GM18868 (cell line): Measurements from ENCODE around the gene CEMIP.

Experiments used
- ATAC-seq: cut with Tn5 transposase; IDR thresholded peaks from one replicate; pipeline ENCODE4 v1.9.1; 2021; ENCODE audit warnings: mild to moderate bottlenecking, moderate library complexity; ENCODE audit not compliant: unreplicated experiment

CEMIP gene

DNA sequence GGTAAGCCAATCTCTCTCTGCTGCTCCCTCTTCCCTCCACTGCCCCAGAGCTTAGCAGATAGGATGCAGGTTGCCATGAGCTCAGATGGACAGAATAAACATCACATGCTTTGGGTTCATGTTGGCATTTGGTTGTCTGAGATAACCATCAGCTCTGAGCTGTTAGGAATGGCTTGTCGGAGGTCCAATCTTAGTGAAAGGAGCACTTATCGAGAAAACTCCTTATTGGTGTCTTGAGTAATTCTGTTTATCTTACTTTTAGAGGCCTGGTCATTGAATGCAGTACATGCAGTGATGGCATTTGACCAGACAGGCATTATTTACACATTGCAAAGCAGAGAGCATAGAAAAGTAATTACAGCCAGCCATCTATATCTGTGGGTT is 99.7 kb downstream of the CEMIP start:
- no peak for ATAC-seq

DNA sequence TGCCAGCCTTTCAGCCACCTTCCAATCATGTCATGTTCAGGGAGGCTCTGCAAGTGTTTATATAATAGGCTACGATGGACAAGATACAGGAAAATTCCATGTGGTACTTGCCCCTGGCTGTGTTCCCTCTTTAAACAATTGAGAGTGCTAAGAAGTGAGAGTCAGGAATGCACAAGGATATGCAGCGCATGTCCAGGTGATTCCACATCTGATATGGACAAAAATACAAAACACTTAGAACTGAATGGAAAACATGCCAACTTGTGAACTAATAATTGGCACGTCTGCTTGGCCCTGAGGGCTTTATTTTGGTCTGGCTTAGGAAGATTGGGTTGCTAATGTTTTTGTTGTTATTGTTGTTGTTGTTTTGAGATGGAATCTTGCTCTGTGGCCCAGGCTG is 100.9 kb downstream of the CEMIP start:
- ATAC-seq, result no peak

- ATAC-seq, result no peak
Measured at GRCh38 chr15:80883641-80884040, 104.5 kb downstream of the CEMIP start.

GRCh38 chr15:80885016-80885579 is 105.9 kb downstream of the CEMIP start:
- ATAC-seq, result no peak

- ATAC-seq, result no peak
Measured at GRCh38 chr15:80887148-80887547, 108.0 kb downstream of the CEMIP start.

DNA sequence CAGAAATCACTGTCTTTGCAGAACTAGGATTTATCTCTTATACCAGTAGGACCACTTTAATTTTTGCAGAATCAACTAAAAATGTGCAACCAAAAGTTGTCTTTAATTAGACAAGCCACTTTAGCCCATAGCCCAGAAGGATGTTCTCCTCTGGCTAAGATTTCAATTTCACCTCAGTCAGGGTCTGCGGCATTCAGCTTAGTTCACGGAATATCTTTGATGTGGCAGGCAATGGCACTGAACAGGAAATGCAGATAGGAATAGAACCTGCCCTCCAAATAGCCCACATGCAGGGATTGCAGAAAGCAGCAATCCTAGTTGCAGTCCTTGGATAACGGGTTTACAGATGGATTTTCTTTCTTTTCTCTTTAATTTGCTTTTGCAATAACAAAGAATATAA is 109.7 kb downstream of the CEMIP start:
- no peak for ATAC-seq

DNA sequence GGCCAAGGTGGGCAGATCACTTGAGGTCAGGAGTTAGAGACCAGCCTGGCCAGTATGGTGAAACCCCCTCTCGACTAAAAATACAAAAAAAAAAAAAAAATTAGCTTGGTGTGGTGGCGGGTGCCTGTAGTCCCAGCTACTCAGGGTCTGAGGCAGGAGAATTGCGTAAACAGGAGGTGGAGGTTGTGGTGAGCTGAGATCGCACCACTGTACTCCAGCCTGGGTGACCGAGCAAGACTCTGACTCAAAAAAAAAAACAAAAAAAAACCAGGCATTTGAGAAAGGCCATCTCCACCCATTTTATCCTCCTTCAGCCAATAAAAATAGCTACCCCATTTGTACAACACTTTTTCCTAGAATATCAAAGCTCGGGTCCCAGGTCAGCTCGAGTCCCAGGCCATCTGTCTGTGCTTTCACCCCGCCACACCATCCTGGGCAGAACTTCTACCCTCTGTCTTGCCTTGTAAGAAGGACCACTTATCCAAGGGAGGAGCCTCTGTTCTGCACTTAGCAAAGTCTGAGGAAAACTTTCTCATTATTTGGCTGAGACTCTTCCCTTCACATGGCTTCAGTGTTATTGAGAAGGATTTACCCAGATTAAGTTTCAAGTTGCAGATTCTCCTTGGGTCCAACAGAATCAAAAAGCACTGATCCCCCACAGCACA is 111.3 kb downstream of the CEMIP start:
- ATAC-seq, result no peak

DNA sequence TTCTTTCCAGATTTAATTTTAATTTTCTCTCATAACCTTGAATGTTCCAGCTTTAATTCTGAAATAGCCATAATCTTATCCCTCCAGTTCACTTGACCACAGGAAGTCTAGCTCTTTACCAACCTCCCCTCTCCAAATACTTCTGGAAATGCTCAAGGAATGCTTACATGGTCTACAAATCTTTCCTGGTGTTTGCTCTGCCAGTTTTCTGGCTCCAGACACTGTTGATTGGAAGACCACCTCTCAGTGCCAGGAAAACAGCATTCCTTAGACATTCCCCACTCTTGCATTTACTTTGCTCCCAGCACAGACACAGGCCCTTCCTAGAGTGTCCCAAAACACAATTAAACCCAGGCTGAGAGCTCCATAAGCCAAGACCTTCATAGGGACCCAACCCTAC is 111.8 kb downstream of the CEMIP start:
- ATAC-seq, result no peak

DNA sequence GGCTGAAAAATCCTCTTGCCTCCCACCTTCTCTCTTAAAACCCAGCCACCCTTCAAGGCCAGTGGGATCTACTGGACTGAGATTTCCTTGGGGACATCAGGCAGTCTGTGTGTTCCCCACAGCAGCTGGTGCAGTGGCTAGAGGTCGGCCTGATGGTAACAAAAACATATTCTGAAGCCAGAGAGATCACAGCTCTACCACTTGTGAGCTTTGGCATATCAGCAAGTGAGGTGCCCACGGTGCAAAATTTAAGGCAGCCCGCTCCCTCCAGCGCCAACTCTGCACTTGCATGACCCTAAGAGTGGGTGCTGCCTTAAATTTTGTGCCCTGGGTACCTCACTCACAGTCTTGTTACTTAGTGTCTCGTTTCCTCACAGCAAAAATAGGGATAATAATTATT is 113.2 kb downstream of the CEMIP start:
- no peak for ATAC-seq

GRCh38 chr15:80893777-80894176 is 114.6 kb downstream of the CEMIP start:
- ATAC-seq, result no peak

DNA sequence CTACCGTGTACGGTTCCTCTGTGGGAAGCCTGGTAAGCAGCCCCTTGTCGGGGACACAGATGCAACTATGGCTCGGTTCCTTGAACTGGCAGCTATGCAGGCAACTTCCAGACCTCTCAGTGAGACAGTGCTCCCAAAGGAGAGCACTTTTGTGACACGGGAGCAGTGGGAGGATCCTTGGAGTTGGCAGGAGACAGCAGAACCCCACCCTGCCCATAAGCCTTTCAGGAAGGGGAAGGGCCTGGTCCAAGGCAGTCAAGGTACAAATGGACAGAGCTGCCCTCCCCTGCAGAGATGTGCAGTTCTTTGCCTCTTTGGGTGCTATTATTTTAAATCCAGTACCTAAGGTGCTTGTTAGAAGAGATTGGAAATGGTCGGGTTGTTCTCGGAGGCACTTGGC is 115.9 kb downstream of the CEMIP start:
- ATAC-seq, result no peak

GRCh38 chr15:80895965-80896364 is 116.8 kb downstream of the CEMIP start:
- no peak for ATAC-seq

- ATAC-seq, result no peak
Measured at GRCh38 chr15:80898040-80898439, 118.9 kb downstream of the CEMIP start.

GRCh38 chr15:80902298-80902801 is 123.2 kb downstream of the CEMIP start:
- no peak for ATAC-seq

DNA sequence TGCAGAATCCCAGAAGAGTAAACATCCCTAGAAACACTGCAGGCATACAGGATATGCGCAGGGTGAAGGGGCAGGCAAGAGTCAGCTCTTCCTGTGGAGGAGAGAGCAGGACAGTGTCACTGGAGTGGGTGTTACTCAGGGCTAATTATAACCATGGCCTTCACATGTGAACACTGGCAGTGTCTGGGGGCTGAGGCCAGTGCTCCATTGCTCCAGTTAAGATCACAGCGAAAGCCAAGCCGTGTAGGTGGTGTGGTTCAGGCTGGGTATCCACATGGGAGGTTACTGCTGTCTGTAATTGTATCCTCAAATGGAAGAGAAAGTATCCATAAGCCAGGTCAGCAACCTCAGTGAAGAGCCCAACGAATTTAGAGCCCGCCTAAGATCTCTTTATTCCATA is 125.8 kb downstream of the CEMIP start:
- no peak for ATAC-seq

DNA sequence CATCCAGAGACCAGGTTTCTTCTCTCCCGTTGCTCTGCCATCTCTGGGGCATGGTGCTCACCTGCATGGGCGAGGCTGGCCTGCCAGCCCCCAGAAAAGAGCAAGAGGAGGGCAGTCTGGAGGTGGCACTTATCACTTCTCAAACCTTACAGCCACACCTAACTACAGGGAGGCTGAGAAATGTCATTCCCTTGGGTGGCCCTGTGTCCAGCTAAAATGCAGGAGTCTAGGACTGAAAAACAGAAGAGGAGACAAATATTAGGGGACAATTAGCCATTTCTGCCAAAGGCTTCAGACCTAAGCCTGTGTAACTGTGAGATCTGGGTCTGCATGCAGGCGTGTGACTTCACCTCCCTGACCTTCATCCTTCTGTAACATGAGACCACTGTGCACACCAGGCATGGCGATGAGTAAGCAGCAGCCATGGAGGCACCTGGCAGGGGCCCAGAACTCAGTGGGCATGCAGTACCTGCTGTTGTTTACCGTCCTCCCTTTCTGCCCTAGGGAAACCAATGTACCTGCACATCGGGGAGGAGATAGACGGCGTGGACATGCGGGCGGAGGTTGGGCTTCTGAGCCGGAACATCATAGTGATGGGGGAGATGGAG is 127.1 kb downstream of the CEMIP start:
- no peak for ATAC-seq

GRCh38 chr15:80911821-80912220 is 132.7 kb downstream of the CEMIP start:
- no peak for ATAC-seq

- no peak for ATAC-seq
Measured at GRCh38 chr15:80912673-80913072, 133.5 kb downstream of the CEMIP start.

DNA sequence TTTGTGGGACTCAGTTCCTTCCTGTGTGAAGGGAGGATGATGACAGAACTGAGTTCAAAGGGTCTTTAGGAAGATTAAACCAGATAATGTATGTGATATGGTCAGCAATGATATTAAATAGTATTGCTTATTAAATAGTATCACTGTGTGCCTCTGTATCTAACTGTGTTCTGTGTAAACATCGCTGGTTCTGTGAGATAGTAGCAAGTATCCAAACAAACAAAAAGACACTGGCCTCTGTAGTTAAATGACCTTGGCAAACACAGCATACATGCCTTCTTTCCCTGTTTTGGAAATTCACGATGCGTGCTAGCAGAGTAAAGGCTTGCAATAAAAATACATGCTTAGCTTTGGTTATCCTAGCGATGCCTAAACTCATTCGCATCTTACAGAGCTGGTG is 134.4 kb downstream of the CEMIP start:
- ATAC-seq, result no peak

DNA sequence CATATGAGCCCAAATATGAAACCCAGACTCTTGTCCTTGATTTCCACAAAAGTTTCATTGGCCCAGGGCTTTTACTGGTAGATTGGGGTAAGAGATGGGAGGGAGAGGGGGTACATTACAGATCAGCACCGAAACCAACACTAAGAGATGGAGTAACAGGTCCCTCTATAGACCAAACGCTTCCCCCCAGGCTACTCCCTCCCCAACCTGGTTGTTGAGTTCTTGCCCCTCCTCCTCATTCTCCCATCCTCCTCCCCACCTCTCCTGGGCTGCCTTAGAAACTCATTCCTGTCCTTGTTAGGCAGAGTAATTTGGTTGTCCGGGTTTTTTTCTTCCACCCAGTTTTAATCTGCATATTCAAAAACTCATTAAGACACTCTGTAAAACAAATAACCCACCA is 136.3 kb downstream of the CEMIP start:
- ATAC-seq, result no peak

DNA sequence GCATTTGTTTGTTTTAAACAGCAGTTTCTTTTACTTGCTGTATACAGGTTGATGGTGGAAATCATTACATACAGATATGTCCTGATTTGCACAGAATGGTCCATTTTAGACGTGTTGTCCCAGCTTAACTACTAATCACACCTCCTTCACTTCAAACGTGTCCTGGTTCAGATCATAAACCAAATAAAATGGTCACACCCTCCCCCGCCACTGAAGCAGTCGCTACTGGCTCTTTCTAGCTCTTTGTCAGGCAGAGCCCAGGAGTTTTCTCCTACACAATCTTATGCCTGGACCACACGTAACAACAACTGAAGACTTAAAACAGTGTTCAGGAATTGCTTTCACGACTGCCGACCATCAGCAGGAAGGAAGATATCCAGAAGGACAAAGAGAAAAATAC is 136.9 kb downstream of the CEMIP start:
- ATAC-seq, result no peak

GRCh38 chr15:80918196-80918783 is 139.1 kb downstream of the CEMIP start:
- ATAC-seq, result no peak
